GM23338 (cell line): ENCODE measurements around the gene HBS1L. TPM values are rescaled to one million over a fixed set of nuclear protein-coding genes. Genes with fewer than 3 reads are reported as not detected.

Experiments
- ATAC-seq: fragments of 200-7000 bp; cut with Tn5 transposase; 3 replicates; pipeline ENCODE4 v1.9.1; 2020
- DNase-seq: peaks from one replicate; pipeline ENCODE4 v3.0.0-alpha.2; 2015; ENCODE audit warnings: low spot score
- H2AFZ ChIP-seq: fragments of 200-600 bp; sonication (generic); 2 replicates; pipeline ENCODE4 v1.8.0; 2016; ENCODE audit warnings: antibody characterized with exemption, mild to moderate bottlenecking, moderate library complexity
- H3F3A ChIP-seq: fragments of 200-600 bp; sonication (generic); replicated peaks from 2 replicates; pipeline ENCODE4 v1.8.0; 2017; ENCODE audit warnings: antibody characterized with exemption, mixed run types, low read depth
- H3K27ac ChIP-seq: fragments of 200-600 bp; sonication (generic); 2 replicates; pipeline ENCODE4 v1.6.1; 2016; ENCODE audit warnings: low read depth
- H3K27me3 ChIP-seq: fragments of 200-600 bp; sonication (generic); 2 replicates; pipeline ENCODE4 v1.8.0; 2016; ENCODE audit warnings: mild to moderate bottlenecking, mixed run types, moderate library complexity; ENCODE audit not compliant: insufficient read depth
- H3K36me3 ChIP-seq: fragments of 200-600 bp; sonication (generic); 2 replicates; pipeline ENCODE4 v1.8.0; 2016; ENCODE audit warnings: mild to moderate bottlenecking; ENCODE audit not compliant: insufficient read depth
- H3K4me1 ChIP-seq: fragments of 200-600 bp; sonication (generic); 2 replicates; pipeline ENCODE4 v1.8.0; 2016; ENCODE audit warnings: mild to moderate bottlenecking, moderate library complexity; ENCODE audit not compliant: insufficient read depth
- H3K4me2 ChIP-seq: fragments of 200-600 bp; sonication (generic); 2 replicates; pipeline ENCODE4 v1.7.1; 2017; ENCODE audit warnings: mixed run types
- H3K4me3 ChIP-seq: fragments of 200-600 bp; sonication (generic); 2 replicates; pipeline ENCODE4 v1.6.1; 2016; ENCODE audit warnings: mixed run types
- H3K79me2 ChIP-seq: fragments of 200-600 bp; sonication (generic); replicated peaks from 2 replicates; pipeline ENCODE4 v1.8.0; 2017; ENCODE audit warnings: mild to moderate bottlenecking; ENCODE audit not compliant: insufficient read depth
- H3K9me2 ChIP-seq: fragments of 200-600 bp; sonication (generic); 2 replicates; pipeline ENCODE4 v1.8.0; 2017; ENCODE audit not compliant: insufficient read depth
- H4K20me1 ChIP-seq: fragments of 200-600 bp; sonication (generic); replicated peaks from 2 replicates; pipeline ENCODE4 v1.8.0; 2017; ENCODE audit warnings: mild to moderate bottlenecking; ENCODE audit not compliant: insufficient read depth
- H3K27ac Mint-ChIP-seq: 2 replicates; pipeline ENCODE4 v1.8.0; 2020; ENCODE audit warnings: inconsistent platforms, mild to moderate bottlenecking, moderate library complexity, mixed read lengths
- H3K27me3 Mint-ChIP-seq: 3 replicates; pipeline ENCODE4 v1.8.0; 2022; ENCODE audit warnings: low read depth, mild to moderate bottlenecking, moderate library complexity, mixed read lengths, inconsistent platforms; ENCODE audit not compliant: insufficient read depth, poor library complexity
- H3K36me3 Mint-ChIP-seq: 3 replicates; pipeline ENCODE4 v1.8.0; 2021; ENCODE audit warnings: low read depth, mild to moderate bottlenecking, inconsistent platforms, moderate library complexity, mixed read lengths
- H3K4me1 Mint-ChIP-seq: 3 replicates; pipeline ENCODE4 v1.8.0; 2020; ENCODE audit warnings: mild to moderate bottlenecking, inconsistent platforms, mixed read lengths
- H3K4me3 Mint-ChIP-seq: 3 replicates; pipeline ENCODE4 v1.8.0; 2021; ENCODE audit warnings: moderate library complexity, mild to moderate bottlenecking, inconsistent platforms, mixed read lengths
- H3K9me3 Mint-ChIP-seq: 3 replicates; pipeline ENCODE4 v1.8.0; 2020; ENCODE audit warnings: moderate library complexity, mild to moderate bottlenecking, inconsistent platforms, mixed read lengths
- CREB1 ChIP-seq: fragments of 250-450 bp; sonication (Bioruptor Pico); IDR thresholded peaks from 2 replicates; pipeline ENCODE4 v1.5.0; 2020; ENCODE audit warnings: low read depth, mild to moderate bottlenecking, moderate library complexity
- CTCF ChIP-seq, 2 experiments: fragments of 200-600 bp in 1 of 2; sonication (generic) in 1 of 2; conservative IDR thresholded peaks; 2 replicates each; pipeline versions ENCODE4 v1.5.1 to v1.6.1; 2016 to 2017; ENCODE audit warnings: antibody characterized with exemption in 2 of 2, low read depth in 2 of 2, mild to moderate bottlenecking in 2 of 2, moderate library complexity in 1 of 2
- ETS1 ChIP-seq: IDR thresholded peaks from 2 replicates; pipeline ENCODE4 v1.6.1; 2016; ENCODE audit warnings: antibody characterized with exemption
- EZH2 ChIP-seq: fragments of 200-600 bp; sonication (generic); IDR thresholded peaks from one replicate; pipeline ENCODE4 v1.8.0; 2017; ENCODE audit warnings: antibody characterized with exemption, mild to moderate bottlenecking, low read depth; ENCODE audit not compliant: unreplicated experiment
- EZH2phosphoT487 ChIP-seq: fragments of 200-600 bp; sonication (generic); IDR thresholded peaks from one replicate; pipeline ENCODE4 v1.8.1; 2018; ENCODE audit warnings: antibody characterized with exemption; ENCODE audit not compliant: unreplicated experiment
- JUNB ChIP-seq: IDR thresholded peaks from one replicate; pipeline ENCODE4 v1.6.1; 2016; ENCODE audit warnings: antibody characterized with exemption; ENCODE audit not compliant: unreplicated experiment
- NANOG ChIP-seq: IDR thresholded peaks from 2 replicates; pipeline ENCODE4 v1.6.1; 2016; ENCODE audit warnings: antibody characterized with exemption, borderline replicate concordance
- REST ChIP-seq: IDR thresholded peaks from one replicate; pipeline ENCODE4 v1.6.1; 2018; ENCODE audit warnings: antibody characterized with exemption; ENCODE audit not compliant: unreplicated experiment
- STAT1 ChIP-seq: IDR thresholded peaks from one replicate; pipeline ENCODE4 v1.6.1; 2016; ENCODE audit warnings: antibody characterized with exemption; ENCODE audit not compliant: unreplicated experiment
- ZNF114 ChIP-seq: fragments of 250-450 bp; sonication (Bioruptor Pico); IDR thresholded peaks from 2 replicates; pipeline ENCODE4 v1.5.0; 2020; ENCODE audit warnings: mild to moderate bottlenecking, moderate library complexity
- ZNF331 ChIP-seq: fragments of 250-450 bp; sonication (Bioruptor Pico); IDR thresholded peaks from 2 replicates; pipeline ENCODE4 v1.5.0; 2020; ENCODE audit warnings: low read depth, mild to moderate bottlenecking, moderate library complexity
- polyA plus RNA-seq: library from polyadenylated mRNA; unstranded; fragments of >200 nt; fragmentation: Nextera tagmentation; extraction: Ambion mirVana; gene quantifications from 2 replicates; pipeline ENCODE4 v1.2.1, GENCODE V29; 2016
- total RNA-seq: library from RNA; depleted of rRNA; stranded (reverse); fragments of >200 nt; shearing (Covaris generic); gene quantifications from 2 replicates; pipeline ENCODE4 v1.2.3, GENCODE V29; 2014

HBS1L gene
- total and polyA plus RNA-seq, 2 experiments from 2014 or later, result 59.9 to 94.1 TPM

- ATAC-seq (no peak), DNase-seq (no peak)
- Histone ChIP-seq H3K27ac (no peak overlapping the region), H4K20me1 (peaks cover 5% of the 10 kb centered on the region; the same call in 1 of the 2 replicates), H3F3A (no peaks in the 10 kb centered on the region), H3K79me2 (peaks cover 67% of the 10 kb centered on the region), H3K27me3 (no peaks in the 10 kb centered on the region), H2AFZ (no peak overlapping the region), H3K9me2 (no peaks in the 10 kb centered on the region), H3K4me1 (no peaks in the 10 kb centered on the region), H3K36me3 (0 out of 2 replicates have a peak, but pooled peaks cover 4% of the 10 kb centered on the region), H3K4me2 (no peak overlapping the region), H3K4me3 (no peak overlapping the region)
- Mint-ChIP-seq H3K27ac (no peak overlapping the region), H3K4me1 (no peaks in the 10 kb centered on the region), H3K4me3 (no peak overlapping the region), H3K27me3 (no peaks in the 10 kb centered on the region), H3K36me3 (peaks cover 16% of the 10 kb centered on the region), H3K9me3 (no peaks in the 10 kb centered on the region)
- no peak for TF ChIP-seq ZNF331 (CRISPR knock-in tag)
- no peak for TF ChIP-seq EZH2
- TF ChIP-seq CTCF (conservative IDR thresholded peaks at IDR 0.05; ENCODE audit: low read depth in 2 of 2), result no peak
- no peak for TF ChIP-seq JUNB
- TF ChIP-seq NANOG, result no peak
- TF ChIP-seq CREB1 (CRISPR knock-in tag), result no peak
- TF ChIP-seq REST, result no peak
- no peak for TF ChIP-seq STAT1
- no peak for TF ChIP-seq ETS1
- TF ChIP-seq ZNF114 (CRISPR knock-in tag), result no peak
These were observed 11.3 kb downstream of the HBS1L start for GRCh38 chr6:135043364-135043763.

GRCh38 chr6:135038335-135038734, 16.3 kb downstream of the HBS1L start:
- no peak for DNase-seq

More at GRCh38 chr6:135038335-135038734, 16.3 kb downstream of the HBS1L start:
- Mint-ChIP-seq H3K27me3 (no peaks in the 10 kb centered on the region), H3K4me3 (no peak overlapping the region), H3K4me1 (no peaks in the 10 kb centered on the region), H3K27ac (no peak overlapping the region), H3K9me3 (no peaks in the 10 kb centered on the region), H3K36me3 (peaks cover 38% of the 10 kb centered on the region)
- no peaks in the 10 kb centered on the region for H4K20me1 ChIP-seq
- no peak overlapping the region for H3K4me3 ChIP-seq
- no peaks in the 10 kb centered on the region for H3F3A ChIP-seq
- TF ChIP-seq STAT1, result no peak
- TF ChIP-seq EZH2phosphoT487, result no peak
- TF ChIP-seq ZNF331 (CRISPR knock-in tag), result no peak
- no peak for TF ChIP-seq EZH2
- TF ChIP-seq NANOG, result no peak
- H2AFZ ChIP-seq, result no peak overlapping the region
- ATAC-seq, result no peak
- H3K27ac ChIP-seq, result no peak overlapping the region
- H3K79me2 ChIP-seq, result peaks cover 22% of the 10 kb centered on the region
- H3K27me3 ChIP-seq, result no peaks in the 10 kb centered on the region
- H3K4me1 ChIP-seq, result no peaks in the 10 kb centered on the region
- H3K9me2 ChIP-seq, result no peaks in the 10 kb centered on the region
- H3K36me3 ChIP-seq, result peaks cover 19% of the 10 kb centered on the region
- H3K4me2 ChIP-seq, result no peak overlapping the region
